Cardiac muscle cell (in vitro differentiated cells and primary cell): ENCODE results near the gene AGXT. TPM values are rescaled to one million over a fixed set of nuclear protein-coding genes. Genes with fewer than 3 reads are reported as not detected.

Experiments used
- DNase-seq, 2 donors: peaks; one replicate each; pipeline versions ENCODE4 v3.0.0 to v3.0.0-alpha.2; 2010 to 2017; ENCODE audit warnings: low read depth in 1 of 2, low spot score in 1 of 2
- H3K27ac ChIP-seq: fragments of 200-600 bp; sonication (generic); 2 replicates; pipeline ENCODE4 v1.5.1; 2016
- H3K27me3 ChIP-seq: fragments of 200-600 bp; sonication (generic); 2 replicates; pipeline ENCODE4 v1.6.0; 2016; ENCODE audit warnings: control low read depth
- H3K36me3 ChIP-seq: fragments of 200-600 bp; sonication (generic); 2 replicates; pipeline ENCODE4 v1.5.1; 2016; ENCODE audit warnings: control low read depth
- H3K4me1 ChIP-seq: fragments of 200-600 bp; sonication (generic); 2 replicates; pipeline ENCODE4 v1.8.1; 2017; ENCODE audit warnings: low read depth, mild to moderate bottlenecking, mixed run types
- H3K4me3 ChIP-seq: fragments of 200-600 bp; sonication (generic); 2 replicates; pipeline ENCODE4 v1.5.1; 2016; ENCODE audit warnings: mild to moderate bottlenecking
- H3K9me3 ChIP-seq: fragments of 200-600 bp; sonication (generic); 2 replicates; pipeline ENCODE4 v1.5.1; 2017; ENCODE audit warnings: low read depth, mild to moderate bottlenecking, control low read depth
- polyA plus RNA-seq: library from polyadenylated mRNA; unstranded; fragments of >200 nt; fragmentation: Nextera tagmentation; extraction: Ambion mirVana; gene quantifications from 2 replicates; pipeline ENCODE4 v1.2.1, GENCODE V29; 2016
- total RNA-seq: library from RNA; depleted of rRNA; stranded (reverse); fragments of >200 nt; gene quantifications from 2 replicates; pipeline ENCODE4 v1.2.3, GENCODE V29; 2016
- TF ChIP-seq, protein P1 (sequence below): IDR thresholded peaks from 2 replicates; pipeline ENCODE4 v1.5.1; 2012; ENCODE audit warnings: low read depth, mild to moderate bottlenecking, low read length

The AGXT gene
- total and polyA plus RNA-seq, 2 experiments from 2014 or later, result 0.06 to 0.75 TPM

DNA sequence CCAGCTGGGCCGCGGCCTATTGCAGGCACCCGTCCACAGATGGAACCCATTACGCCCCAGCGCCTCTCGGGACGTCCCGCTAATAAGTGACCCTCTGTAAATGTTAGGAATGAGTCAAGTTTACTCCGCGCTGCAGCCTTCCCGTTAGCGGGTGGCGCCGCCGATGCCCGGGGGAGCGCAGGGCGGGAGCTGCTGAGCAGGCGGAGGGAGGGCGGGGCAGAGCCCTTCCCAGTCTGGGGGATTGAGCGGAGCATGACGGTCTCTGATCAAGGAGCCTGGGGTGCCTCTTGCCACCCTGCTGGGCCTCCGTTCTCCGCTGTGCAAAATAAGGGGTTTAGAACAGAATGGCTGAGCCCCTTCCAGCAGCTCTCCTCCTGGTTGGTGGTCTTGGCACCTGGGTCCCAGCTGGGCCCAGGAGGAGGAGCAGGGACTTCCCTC lies 48.0 kb downstream of the AGXT start:
- Histone ChIP-seq H3K9me3 (no peaks in the 10 kb centered on the region), H3K4me3 (no peak overlapping the region), H3K27me3 (peaks cover 34% of the 10 kb centered on the region), H3K36me3 (no peaks in the 10 kb centered on the region), H3K27ac (no peak overlapping the region), H3K4me1 (no peaks in the 10 kb centered on the region)
- TF ChIP-seq, protein P1, sequence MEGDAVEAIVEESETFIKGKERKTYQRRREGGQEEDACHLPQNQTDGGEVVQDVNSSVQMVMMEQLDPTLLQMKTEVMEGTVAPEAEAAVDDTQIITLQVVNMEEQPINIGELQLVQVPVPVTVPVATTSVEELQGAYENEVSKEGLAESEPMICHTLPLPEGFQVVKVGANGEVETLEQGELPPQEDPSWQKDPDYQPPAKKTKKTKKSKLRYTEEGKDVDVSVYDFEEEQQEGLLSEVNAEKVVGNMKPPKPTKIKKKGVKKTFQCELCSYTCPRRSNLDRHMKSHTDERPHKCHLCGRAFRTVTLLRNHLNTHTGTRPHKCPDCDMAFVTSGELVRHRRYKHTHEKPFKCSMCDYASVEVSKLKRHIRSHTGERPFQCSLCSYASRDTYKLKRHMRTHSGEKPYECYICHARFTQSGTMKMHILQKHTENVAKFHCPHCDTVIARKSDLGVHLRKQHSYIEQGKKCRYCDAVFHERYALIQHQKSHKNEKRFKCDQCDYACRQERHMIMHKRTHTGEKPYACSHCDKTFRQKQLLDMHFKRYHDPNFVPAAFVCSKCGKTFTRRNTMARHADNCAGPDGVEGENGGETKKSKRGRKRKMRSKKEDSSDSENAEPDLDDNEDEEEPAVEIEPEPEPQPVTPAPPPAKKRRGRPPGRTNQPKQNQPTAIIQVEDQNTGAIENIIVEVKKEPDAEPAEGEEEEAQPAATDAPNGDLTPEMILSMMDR, result no peak
- DNase-seq, result peak; percentile 44 to 73

DNA sequence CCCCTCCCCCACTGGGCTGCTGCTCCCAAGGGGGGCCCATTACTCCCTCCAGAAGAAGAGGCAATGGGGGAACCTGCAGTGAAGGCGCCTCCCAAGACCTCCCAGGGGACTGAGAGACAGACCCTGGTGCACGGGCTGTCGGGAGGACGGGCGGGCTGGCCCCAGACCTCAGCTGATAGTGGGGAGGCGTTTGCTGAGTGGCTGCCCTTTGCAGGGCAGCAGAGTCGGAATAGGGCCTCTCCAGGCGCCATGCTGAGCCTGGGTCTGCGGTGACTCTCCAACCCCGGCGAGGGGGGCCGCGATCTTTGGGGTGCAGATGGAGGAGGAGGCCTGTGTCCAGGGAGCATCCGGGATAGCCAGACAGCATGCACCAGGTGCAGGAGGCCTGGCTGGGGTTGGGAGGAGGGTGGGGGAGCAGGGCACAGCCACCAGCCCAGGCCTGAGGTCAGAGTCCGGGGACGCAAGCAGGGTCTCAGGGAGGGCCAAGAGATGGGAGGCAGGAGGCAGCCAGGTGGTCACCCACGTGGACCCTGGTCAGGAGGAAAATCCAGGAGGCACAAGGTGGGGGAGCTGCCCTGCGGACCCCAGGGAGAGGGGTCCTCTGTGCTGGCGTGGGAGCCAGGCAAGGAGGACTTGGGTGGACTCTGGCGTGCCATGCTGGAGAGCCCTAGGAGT lies 48.5 kb downstream of the AGXT start:
- Histone ChIP-seq H3K4me1 (no peaks in the 10 kb centered on the region), H3K9me3 (no peaks in the 10 kb centered on the region), H3K4me3 (no peak overlapping the region), H3K27ac (no peak overlapping the region), H3K27me3 (peaks cover 29% of the 10 kb centered on the region), H3K36me3 (no peaks in the 10 kb centered on the region)
- TF ChIP-seq, protein P1, result no peak
- DNase-seq, result no peak

DNA sequence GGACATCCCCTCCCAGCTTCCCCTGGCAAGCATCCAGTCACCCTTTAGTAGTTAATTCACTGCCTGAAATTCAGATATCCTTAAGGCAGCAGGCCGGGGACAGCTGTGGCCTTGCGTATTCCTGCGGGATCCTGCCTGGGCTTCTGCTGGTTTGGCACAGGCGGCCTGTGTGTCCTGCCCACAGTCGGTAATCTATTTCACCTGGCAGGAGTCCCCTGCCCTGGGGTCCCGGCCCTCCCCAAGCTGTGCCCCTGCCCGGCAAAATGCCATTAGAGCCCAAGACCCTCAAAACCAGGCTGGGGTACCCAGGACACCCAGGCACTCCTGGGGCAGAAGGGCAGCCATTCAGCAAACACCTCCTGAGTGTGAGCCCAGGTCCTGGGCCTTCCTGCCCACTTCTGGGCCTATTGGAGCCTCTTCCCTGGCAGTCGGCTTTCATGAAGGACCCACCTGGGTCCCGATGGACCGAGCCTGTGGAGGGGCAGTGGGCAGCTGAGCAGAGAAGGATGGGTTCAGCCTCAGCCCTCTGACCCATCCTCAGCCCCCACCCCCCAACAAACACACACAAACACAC lies 49.1 kb downstream of the AGXT start:
- TF ChIP-seq, protein P1, result no peak
- Histone ChIP-seq H3K9me3 (no peaks in the 10 kb centered on the region), H3K27me3 (peaks cover 23% of the 10 kb centered on the region), H3K36me3 (no peaks in the 10 kb centered on the region), H3K4me1 (no peaks in the 10 kb centered on the region), H3K4me3 (no peak overlapping the region), H3K27ac (no peak overlapping the region)
- DNase-seq, result no peak

DNA sequence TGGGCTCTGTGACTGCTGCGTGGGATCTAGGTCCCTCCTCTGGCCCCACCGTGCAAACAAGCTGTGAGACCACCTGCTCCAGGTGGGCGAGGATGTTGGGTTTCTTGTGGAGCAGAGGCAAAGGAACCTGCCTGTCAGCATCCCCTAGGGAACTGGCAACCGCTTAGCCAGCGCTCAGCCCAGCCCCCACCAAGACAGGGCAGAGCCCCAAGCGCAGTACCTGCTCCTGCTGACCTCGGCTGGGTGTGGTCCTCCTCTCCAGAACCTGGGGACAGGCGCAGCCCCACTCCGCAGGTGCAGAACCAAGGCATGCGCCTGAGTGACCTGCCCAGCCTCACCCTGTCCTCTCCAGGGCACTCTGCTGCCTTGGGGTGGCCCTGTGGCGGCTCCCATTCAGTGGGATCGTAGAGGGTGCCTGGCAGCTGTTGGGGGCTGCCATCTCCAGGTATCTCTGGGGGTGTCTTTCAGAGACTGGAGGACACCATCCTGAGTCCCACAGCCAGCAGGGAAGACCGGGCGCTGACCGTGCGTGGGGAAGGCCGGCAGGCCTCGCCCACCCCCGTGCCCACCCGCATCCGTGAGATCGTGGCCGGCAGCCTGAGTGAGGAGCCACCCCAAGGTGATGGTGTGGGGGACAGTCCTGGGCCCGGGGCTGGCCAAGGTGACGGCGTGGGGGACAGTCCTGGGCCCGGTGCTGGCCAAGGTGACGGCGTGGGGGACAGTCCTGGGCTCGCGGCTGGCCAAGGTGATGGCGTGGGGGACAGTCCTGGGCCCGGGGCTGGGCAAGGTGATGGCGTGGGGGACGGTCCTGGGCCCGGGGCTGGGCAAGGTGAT lies 49.9 kb downstream of the AGXT start:
- Histone ChIP-seq H3K27me3 (peaks cover 22% of the 10 kb centered on the region), H3K36me3 (no peaks in the 10 kb centered on the region), H3K4me3 (no peak overlapping the region), H3K4me1 (no peaks in the 10 kb centered on the region), H3K27ac (no peak overlapping the region), H3K9me3 (no peaks in the 10 kb centered on the region)
- TF ChIP-seq, protein P1, result no peak
- DNase-seq, result no peak

DNA sequence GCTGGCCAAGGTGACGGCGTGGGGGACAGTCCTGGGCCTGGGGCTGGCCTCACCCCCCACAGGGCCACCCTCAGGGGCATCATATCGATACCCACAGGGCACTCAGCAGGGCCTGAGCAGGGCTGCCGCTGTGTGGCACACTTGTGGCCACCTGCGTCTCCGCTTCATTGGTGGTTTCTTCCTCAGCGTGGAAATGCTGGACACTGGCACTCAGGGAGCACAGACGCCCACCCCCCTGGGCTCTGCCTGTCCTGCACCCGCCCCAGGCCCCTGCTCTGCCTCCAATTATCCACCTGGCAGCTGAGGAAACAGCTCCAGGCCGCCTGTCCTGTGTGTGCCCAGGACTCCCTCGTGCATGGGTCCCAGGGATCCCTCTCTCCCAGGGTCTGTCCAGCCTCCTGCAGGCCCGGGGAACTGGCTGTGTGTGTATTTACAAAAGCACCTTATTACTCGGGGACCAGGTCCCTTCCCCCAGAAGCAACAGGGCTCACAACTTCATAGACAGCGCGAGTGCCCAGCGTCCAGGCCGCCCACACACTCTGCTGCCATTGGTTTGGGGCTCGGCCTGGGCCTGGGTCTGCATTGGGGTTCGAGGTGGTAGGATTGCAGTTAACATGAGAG lies 50.6 kb downstream of the AGXT start:
- DNase-seq, result no peak
- Histone ChIP-seq H3K27ac (no peak overlapping the region), H3K27me3 (peaks cover 22% of the 10 kb centered on the region), H3K36me3 (no peaks in the 10 kb centered on the region), H3K4me1 (no peaks in the 10 kb centered on the region), H3K4me3 (no peak overlapping the region), H3K9me3 (no peaks in the 10 kb centered on the region)
- TF ChIP-seq, protein P1, result no peak
